Ascending aorta (tissue), 2 donors: Measurements from ENCODE around the gene STAT4. TPM values are rescaled to one million over a fixed set of nuclear protein-coding genes. Genes with fewer than 3 reads are reported as not detected.

Experiments
- DNase-seq, 2 donors: peaks; one replicate each; pipeline ENCODE4 v3.0.0-alpha.2; 2019; ENCODE audit warnings: low spot score in 2 of 2
- H3K27ac ChIP-seq, 2 donors: fragments of 200-600 bp; sonication (generic); one replicate each; pipeline ENCODE4 v1.5.1; 2016 to 2017; ENCODE audit warnings: mild to moderate bottlenecking in 1 of 2
- H3K27me3 ChIP-seq: fragments of 200-600 bp; sonication (generic); one replicate; pipeline ENCODE4 v1.5.1; 2017
- H3K36me3 ChIP-seq, 2 donors: fragments of 200-600 bp; sonication (generic); one replicate each; pipeline ENCODE4 v1.5.1; 2016
- H3K4me1 ChIP-seq, 2 donors: fragments of 200-600 bp; sonication (generic); one replicate each; pipeline ENCODE4 v1.5.1; 2016 to 2017; ENCODE audit warnings: mild to moderate bottlenecking in 1 of 2
- H3K4me3 ChIP-seq, 2 donors: fragments of 200-600 bp; sonication (generic); one replicate each; pipeline ENCODE4 v1.5.1; 2016 to 2017; ENCODE audit warnings: mild to moderate bottlenecking in 1 of 2
- H3K9me3 ChIP-seq, 2 donors: fragments of 200-600 bp; sonication (generic); one replicate each; pipeline ENCODE4 v1.5.1; 2016
- intact Hi-C: fragments of 100-400 bp; cut with DNase I; formaldehyde crosslinking; loops from one replicate; pipeline ENCODE4 v1.15.1; 2023
- total RNA-seq: library from RNA; depleted of rRNA; stranded (reverse); fragments of >200 nt; gene quantifications from one replicate; pipeline ENCODE4 v1.1.0, GENCODE V29; 2016
- TF ChIP-seq, protein P1 (sequence below), 3 experiments: fragments of 200-600 bp in 2 of 3; fragments of 450-650 bp in 1 of 3; sonication (generic) in 2 of 3; IDR thresholded peaks; one replicate each; pipeline ENCODE4 v1.5.1; 2016 to 2019; ENCODE audit warnings: antibody characterized with exemption in 3 of 3, mild to moderate bottlenecking in 1 of 3, moderate library complexity in 1 of 3

Gene STAT4
- total RNA-seq, 1 donor from 2014 or later = 0.85 TPM

GRCh38 chr2:191051177-191051576 is 99.6 kb downstream of the STAT4 start:
- Histone ChIP-seq H3K4me3 (no peak overlapping the region), H3K27ac (no peak overlapping the region), H3K4me1 (peaks cover 0 to 3% of the 10 kb centered on the region in 2 donors), H3K36me3 (no peaks in the 10 kb centered on the region), H3K27me3 (no peaks in the 10 kb centered on the region), H3K9me3 (no peaks in the 10 kb centered on the region)
- TF ChIP-seq, protein P1, sequence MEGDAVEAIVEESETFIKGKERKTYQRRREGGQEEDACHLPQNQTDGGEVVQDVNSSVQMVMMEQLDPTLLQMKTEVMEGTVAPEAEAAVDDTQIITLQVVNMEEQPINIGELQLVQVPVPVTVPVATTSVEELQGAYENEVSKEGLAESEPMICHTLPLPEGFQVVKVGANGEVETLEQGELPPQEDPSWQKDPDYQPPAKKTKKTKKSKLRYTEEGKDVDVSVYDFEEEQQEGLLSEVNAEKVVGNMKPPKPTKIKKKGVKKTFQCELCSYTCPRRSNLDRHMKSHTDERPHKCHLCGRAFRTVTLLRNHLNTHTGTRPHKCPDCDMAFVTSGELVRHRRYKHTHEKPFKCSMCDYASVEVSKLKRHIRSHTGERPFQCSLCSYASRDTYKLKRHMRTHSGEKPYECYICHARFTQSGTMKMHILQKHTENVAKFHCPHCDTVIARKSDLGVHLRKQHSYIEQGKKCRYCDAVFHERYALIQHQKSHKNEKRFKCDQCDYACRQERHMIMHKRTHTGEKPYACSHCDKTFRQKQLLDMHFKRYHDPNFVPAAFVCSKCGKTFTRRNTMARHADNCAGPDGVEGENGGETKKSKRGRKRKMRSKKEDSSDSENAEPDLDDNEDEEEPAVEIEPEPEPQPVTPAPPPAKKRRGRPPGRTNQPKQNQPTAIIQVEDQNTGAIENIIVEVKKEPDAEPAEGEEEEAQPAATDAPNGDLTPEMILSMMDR (IDR thresholded peaks at IDR 0.05) = no peak
- intact Hi-C loops = loop anchor here (5.0 kb wide), 2 partner anchors 101 to 471 kb away; partner anchors contain the start of gene STAT4
- DNase-seq = no peak

DNA sequence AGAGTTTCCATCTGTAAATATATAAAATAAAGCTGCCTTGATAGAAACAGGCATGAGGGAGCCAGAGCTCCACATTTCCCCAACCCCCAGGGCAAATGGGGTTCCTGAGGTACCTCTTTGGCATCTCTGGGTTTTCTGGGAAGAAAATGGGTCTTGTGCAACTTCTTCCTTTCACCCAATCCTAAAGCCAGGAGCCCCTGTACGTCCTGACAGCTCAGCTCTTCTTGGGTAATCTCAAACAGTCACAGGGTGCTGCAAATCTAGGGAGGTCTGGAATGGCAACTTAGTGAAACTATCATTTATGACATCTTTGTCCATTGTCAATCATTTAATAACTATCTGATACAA is 100.2 kb downstream of the STAT4 start:
- DNase-seq = no peak
- TF ChIP-seq, protein P1 (IDR thresholded peaks at IDR 0.05) = no peak
- no peaks in the 10 kb centered on the region for H3K27me3 ChIP-seq
- intact Hi-C loops = loop anchor here (5.0 kb wide), 2 partner anchors 102 to 472 kb away; partner anchors contain the start of gene STAT4
- H3K9me3 ChIP-seq = no peaks in the 10 kb centered on the region
- H3K4me3 ChIP-seq = no peak overlapping the region
- H3K4me1 ChIP-seq = peaks cover 0 to 3% of the 10 kb centered on the region in 2 donors
- H3K36me3 ChIP-seq = no peaks in the 10 kb centered on the region
- H3K27ac ChIP-seq = no peak overlapping the region

DNA sequence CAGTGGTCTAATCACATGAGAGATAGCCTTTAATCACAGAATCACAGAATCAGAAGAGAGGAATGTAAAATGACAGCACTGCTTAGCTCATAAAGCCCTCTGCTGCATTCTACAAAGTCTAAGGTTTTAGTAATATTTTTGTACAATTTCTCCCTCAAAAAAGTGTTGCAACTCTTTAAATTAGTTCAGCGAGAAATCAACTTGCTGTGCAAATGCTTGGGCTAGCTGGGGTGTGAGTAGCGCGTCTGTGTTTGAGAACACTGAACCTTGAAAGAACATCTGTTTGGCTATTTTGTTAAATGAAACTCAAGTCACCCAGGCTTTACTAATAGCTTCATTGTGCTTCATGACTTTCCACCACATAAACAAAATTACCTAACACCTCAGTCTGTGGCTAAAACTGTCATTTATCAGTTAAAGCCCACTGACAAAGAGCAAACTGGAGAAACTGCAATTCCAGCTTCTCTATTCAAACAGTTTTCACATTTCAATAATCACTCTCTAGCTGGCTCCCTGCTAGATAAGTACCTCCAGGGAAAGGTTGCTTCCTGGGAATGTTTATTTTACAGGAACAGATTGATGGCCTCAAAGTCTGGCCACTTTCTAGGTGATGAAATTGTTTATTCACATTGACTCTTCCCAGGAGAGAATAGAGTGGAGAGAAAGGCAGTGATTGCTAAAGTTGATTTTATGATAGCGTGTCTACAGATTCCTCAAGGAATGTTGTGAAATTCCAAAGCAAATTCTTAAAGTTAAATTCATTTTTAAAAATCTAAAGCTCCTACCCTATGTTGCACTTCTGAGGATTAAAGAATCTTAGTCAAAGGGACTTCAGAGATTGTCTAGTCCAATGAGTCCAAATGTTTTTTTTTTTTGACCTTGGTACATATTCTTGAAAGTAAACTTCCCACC is 100.8 kb downstream of the STAT4 start:
- TF ChIP-seq, protein P1 (IDR thresholded peaks at IDR 0.05) = no peak
- H3K4me3 ChIP-seq = no peak overlapping the region
- H3K27me3 ChIP-seq = no peaks in the 10 kb centered on the region
- no peaks in the 10 kb centered on the region for H3K36me3 ChIP-seq
- intact Hi-C loops = loop anchor here (5.0 kb wide), 2 partner anchors 102 to 472 kb away; partner anchors contain the start of gene STAT4
- DNase-seq = no peak
- H3K9me3 ChIP-seq = no peaks in the 10 kb centered on the region
- H3K4me1 ChIP-seq = peaks cover 0 to 3% of the 10 kb centered on the region in 2 donors
- H3K27ac ChIP-seq = no peak overlapping the region

- no peak overlapping the region for H3K27ac ChIP-seq
- no peak overlapping the region for H3K4me3 ChIP-seq
- TF ChIP-seq, protein P1 (IDR thresholded peaks at IDR 0.05) = no peak
- H3K9me3 ChIP-seq = no peaks in the 10 kb centered on the region
- H3K36me3 ChIP-seq = no peaks in the 10 kb centered on the region
- H3K27me3 ChIP-seq = no peaks in the 10 kb centered on the region
- DNase-seq = no peak
- intact Hi-C loops = no loop called here
- H3K4me1 ChIP-seq = peaks cover 0 to 3% of the 10 kb centered on the region in 2 donors
Observed at GRCh38 chr2:191048073-191048472, 102.7 kb downstream of the STAT4 start.

DNA sequence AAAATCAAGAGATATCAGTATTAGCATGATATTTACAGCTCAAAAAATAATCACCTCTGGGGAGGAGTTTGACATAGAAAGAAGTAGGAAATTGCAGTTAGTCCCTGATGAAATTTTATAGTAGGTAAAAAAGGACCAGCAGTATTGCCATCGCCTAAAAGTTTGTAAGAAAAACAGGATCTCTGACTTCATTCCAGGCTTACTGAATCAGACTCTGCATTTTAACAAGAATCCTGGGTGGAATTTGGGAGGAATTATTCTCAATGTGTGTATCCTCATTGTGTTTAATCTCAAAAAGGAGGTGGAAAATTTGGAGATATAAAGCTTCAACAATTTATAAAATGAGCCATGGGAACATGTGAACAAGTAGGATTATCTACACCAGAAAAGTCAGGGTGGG is 105.7 kb downstream of the STAT4 start:
- no peak overlapping the region for H3K4me3 ChIP-seq
- no peak overlapping the region for H3K27ac ChIP-seq
- intact Hi-C loops = no loop called here
- no peaks in the 10 kb centered on the region for H3K27me3 ChIP-seq
- TF ChIP-seq, protein P1 (IDR thresholded peaks at IDR 0.05) = no peak
- no peaks in the 10 kb centered on the region for H3K36me3 ChIP-seq
- H3K9me3 ChIP-seq = no peaks in the 10 kb centered on the region
- H3K4me1 ChIP-seq = no peaks in the 10 kb centered on the region
- DNase-seq = no peak
